Uterus (tissue), 4 donors: Measurements from ENCODE around the gene FMNL2. TPM values are rescaled to one million over a fixed set of nuclear protein-coding genes. Genes with fewer than 3 reads are reported as not detected.

Experiments used
- DNase-seq, 2 donors: peaks; one replicate each; pipeline ENCODE4 v3.0.0-alpha.2; 2019 to 2020
- H3K27ac ChIP-seq, 2 donors: fragments of 200-600 bp; sonication (generic); 1 replicate in 1 of 2; 2 replicates in 1 of 2; pipeline ENCODE4 v1.5.1; 2016 to 2018
- H3K27me3 ChIP-seq, 2 donors: fragments of 200-600 bp; sonication (generic); one replicate each; pipeline ENCODE4 v1.5.1; 2018 to 2019; ENCODE audit warnings: control low read depth in 1 of 2
- H3K36me3 ChIP-seq, 2 donors: fragments of 200-600 bp; sonication (generic); one replicate each; pipeline ENCODE4 v1.5.1; 2019; ENCODE audit warnings: control low read depth in 1 of 2
- H3K4me1 ChIP-seq, 2 donors: fragments of 200-600 bp; sonication (generic); one replicate each; pipeline ENCODE4 v1.5.1; 2018 to 2019; ENCODE audit warnings: control low read depth in 1 of 2
- H3K4me3 ChIP-seq, 2 donors: fragments of 200-600 bp; sonication (generic); 1 replicate in 1 of 2; 2 replicates in 1 of 2; pipeline ENCODE4 v1.5.1; 2018 to 2019; ENCODE audit warnings: mild to moderate bottlenecking in 1 of 2
- H3K9me3 ChIP-seq, 2 donors: fragments of 200-600 bp; sonication (generic); one replicate each; pipeline ENCODE4 v1.5.1; 2019; ENCODE audit warnings: control low read depth in 1 of 2
- POLR2A ChIP-seq, 2 donors: fragments of 450-650 bp; IDR thresholded peaks; one replicate each; pipeline ENCODE4 v1.6.1; 2016; ENCODE audit warnings: antibody characterized with exemption in 2 of 2, mild to moderate bottlenecking in 1 of 2, moderate library complexity in 1 of 2
- intact Hi-C: fragments of 100-400 bp; cut with DNase I; formaldehyde crosslinking; loops from one replicate; pipeline ENCODE4 v1.15.1; 2023; ENCODE audit warnings: low total_unique reads
- total RNA-seq, 4 donors: library from RNA; depleted of rRNA in 3 of 4; stranded (reverse); fragments of >200 nt in 3 of 4; gene quantifications; one replicate each; pipeline versions ENCODE4 v1.1.0 to v1.2.4, GENCODE V29; 2014 to 2023
- TF ChIP-seq, protein P1 (sequence below), 4 experiments: fragments of 200-600 bp in 2 of 4; fragments of 450-650 bp in 2 of 4; sonication (generic) in 2 of 4; IDR thresholded peaks; one replicate each; pipeline ENCODE4 v1.5.1; 2016 to 2019; ENCODE audit warnings: antibody characterized with exemption in 4 of 4, mild to moderate bottlenecking in 2 of 4, moderate library complexity in 1 of 4
- donor health status: DM: yes; HTN: yes; CAD: no.

FMNL2 gene
- total RNA-seq, 4 donors from 2014 or later, result 10.0 to 66.9 (median 33.4) TPM

DNA sequence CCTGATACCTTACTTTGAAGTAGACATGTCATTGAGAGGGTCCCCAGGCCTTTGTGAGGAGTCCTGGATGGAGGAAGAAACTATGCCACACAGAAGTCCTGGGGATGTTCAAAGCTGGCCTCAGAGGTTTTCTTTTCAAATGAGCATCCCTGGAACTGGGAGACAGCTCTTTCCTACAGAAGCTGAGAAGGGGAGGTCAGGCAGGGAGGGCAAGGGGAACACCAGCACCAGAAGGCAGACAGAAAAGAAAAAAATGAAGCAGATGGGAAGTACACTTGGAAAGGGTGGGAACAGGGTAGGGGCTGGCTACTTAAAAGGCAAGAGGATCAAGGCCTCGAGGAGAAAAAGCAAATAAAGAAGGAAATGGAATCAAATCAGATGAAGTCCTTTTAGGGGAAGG lies 120.0 kb downstream of the FMNL2 start:
- intact Hi-C loops, result no loop called here
- H3K27me3 ChIP-seq, result no peaks in the 10 kb centered on the region
- H3K4me3 ChIP-seq, result no peak overlapping the region
- TF ChIP-seq POLR2A (IDR thresholded peaks at IDR 0.05), result no peak
- TF ChIP-seq, protein P1, sequence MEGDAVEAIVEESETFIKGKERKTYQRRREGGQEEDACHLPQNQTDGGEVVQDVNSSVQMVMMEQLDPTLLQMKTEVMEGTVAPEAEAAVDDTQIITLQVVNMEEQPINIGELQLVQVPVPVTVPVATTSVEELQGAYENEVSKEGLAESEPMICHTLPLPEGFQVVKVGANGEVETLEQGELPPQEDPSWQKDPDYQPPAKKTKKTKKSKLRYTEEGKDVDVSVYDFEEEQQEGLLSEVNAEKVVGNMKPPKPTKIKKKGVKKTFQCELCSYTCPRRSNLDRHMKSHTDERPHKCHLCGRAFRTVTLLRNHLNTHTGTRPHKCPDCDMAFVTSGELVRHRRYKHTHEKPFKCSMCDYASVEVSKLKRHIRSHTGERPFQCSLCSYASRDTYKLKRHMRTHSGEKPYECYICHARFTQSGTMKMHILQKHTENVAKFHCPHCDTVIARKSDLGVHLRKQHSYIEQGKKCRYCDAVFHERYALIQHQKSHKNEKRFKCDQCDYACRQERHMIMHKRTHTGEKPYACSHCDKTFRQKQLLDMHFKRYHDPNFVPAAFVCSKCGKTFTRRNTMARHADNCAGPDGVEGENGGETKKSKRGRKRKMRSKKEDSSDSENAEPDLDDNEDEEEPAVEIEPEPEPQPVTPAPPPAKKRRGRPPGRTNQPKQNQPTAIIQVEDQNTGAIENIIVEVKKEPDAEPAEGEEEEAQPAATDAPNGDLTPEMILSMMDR (IDR thresholded peaks at IDR 0.05), result no peak
- H3K4me1 ChIP-seq, result no peaks in the 10 kb centered on the region
- H3K36me3 ChIP-seq, result no peaks in the 10 kb centered on the region
- DNase-seq, result no peak
- no peak overlapping the region for H3K27ac ChIP-seq
- no peaks in the 10 kb centered on the region for H3K9me3 ChIP-seq

DNA sequence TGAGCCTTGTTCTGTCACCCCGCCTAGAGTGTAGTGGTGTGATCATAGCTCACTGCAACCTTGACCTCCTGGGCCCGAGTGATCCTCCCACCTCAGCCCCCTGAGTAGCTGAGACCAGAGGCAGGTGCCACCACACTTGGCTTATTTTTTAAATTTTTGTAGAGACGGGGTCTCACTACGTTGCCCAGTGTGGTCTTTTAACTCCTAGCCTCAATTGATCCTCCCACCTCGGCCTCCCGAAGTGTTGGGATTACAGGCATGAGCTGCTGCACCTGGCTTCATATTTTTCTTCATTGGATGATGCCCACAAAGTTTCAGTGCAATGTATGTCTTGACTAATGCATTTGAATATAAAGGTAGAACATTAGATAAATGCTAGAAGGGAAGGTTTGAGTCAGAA lies 120.8 kb downstream of the FMNL2 start:
- TF ChIP-seq POLR2A (IDR thresholded peaks at IDR 0.05), result no peak
- TF ChIP-seq, protein P1 (IDR thresholded peaks at IDR 0.05), result no peak
- H3K36me3 ChIP-seq, result no peaks in the 10 kb centered on the region

DNA sequence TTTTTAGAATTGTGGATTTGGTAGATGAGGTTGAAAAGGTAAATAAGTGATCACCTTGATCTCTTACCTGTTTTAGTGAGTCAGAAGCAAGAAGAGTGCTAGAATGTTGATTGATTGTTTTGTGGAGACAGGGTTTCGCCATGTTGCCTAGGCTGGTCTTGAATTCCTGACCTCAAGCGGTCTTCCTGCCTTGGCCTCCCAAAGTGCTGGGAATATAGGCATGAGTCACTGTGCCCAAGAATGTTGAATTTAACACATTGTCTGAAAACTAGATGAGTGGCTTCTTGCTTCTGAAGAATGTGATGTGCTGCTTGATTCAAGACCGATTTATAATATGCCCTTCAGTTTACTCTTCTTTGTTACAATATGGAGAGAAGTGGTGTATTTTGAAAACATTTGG lies 121.3 kb downstream of the FMNL2 start:
- no peaks in the 10 kb centered on the region for H3K4me1 ChIP-seq
- H3K36me3 ChIP-seq, result no peaks in the 10 kb centered on the region
- DNase-seq, result no peak
- H3K27ac ChIP-seq, result no peak overlapping the region
- no peaks in the 10 kb centered on the region for H3K27me3 ChIP-seq
- H3K9me3 ChIP-seq, result no peaks in the 10 kb centered on the region
- intact Hi-C loops, result no loop called here
- H3K4me3 ChIP-seq, result no peak overlapping the region
- TF ChIP-seq, protein P1 (IDR thresholded peaks at IDR 0.05), result no peak
- no peak for TF ChIP-seq POLR2A (IDR thresholded peaks at IDR 0.05)

More for the DNA sequence above, 120.8 kb downstream of the FMNL2 start:
- H3K4me3 ChIP-seq, result no peak overlapping the region
- DNase-seq, result no peak
- H3K27me3 ChIP-seq, result no peaks in the 10 kb centered on the region
- intact Hi-C loops, result no loop called here
- H3K4me1 ChIP-seq, result no peaks in the 10 kb centered on the region
- no peaks in the 10 kb centered on the region for H3K9me3 ChIP-seq
- H3K27ac ChIP-seq, result no peak overlapping the region

DNA sequence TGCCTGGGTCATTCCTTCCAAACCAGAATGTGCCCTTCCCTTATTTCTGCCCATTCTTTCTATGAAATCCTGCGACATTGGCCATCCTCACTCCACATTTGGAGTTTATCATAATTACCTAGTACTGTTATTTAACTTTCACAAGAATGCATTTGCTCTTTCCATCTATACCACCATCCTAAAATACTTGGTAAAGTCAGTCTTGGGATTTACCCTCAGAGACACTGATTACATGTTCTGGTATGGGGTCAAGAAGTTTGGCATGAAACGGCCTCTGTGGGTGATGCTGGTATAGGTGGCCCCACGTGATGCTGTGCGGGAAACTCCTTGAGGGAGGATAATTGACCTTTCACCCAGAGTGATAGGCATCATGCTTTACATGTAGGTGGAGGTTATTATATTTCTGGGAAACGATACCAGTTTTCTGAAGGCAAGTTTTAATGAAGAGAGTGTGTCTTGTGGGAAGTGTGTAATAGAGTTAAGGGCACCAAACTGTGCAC lies 123.5 kb downstream of the FMNL2 start:
- Histone ChIP-seq H3K9me3 (no peaks in the 10 kb centered on the region), H3K27me3 (no peaks in the 10 kb centered on the region), H3K4me1 (no peaks in the 10 kb centered on the region), H3K4me3 (no peak overlapping the region), H3K27ac (no peak overlapping the region), H3K36me3 (no peaks in the 10 kb centered on the region)
- intact Hi-C loops, result no loop called here
- no peak for DNase-seq
- TF ChIP-seq POLR2A (IDR thresholded peaks at IDR 0.05), result no peak

DNA sequence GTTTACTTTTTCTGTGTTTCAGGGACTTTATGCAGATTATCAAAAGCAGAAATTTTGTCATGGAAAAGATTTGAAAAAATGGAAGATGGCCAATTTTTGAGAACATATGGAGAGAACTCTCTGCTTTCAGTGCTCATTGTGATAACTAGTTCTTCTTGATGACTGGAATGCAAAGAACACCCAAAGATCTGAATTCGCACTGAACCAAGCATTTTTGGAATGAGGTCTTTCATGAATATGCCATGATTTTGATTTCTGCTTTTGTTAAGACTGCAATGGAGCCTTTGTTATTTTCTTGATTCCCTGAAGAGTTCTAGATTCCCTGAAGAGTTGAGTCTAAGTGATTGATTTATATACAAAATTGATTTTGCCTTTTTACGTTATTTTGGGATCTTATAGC lies 124.1 kb downstream of the FMNL2 start:
- Histone ChIP-seq H3K4me1 (no peaks in the 10 kb centered on the region), H3K36me3 (no peaks in the 10 kb centered on the region), H3K9me3 (no peaks in the 10 kb centered on the region), H3K4me3 (no peak overlapping the region), H3K27ac (no peak overlapping the region), H3K27me3 (no peaks in the 10 kb centered on the region)
- no peak for DNase-seq
- intact Hi-C loops, result no loop called here
- TF ChIP-seq POLR2A (IDR thresholded peaks at IDR 0.05), result no peak
- TF ChIP-seq, protein P1 (IDR thresholded peaks at IDR 0.05), result no peak

DNA sequence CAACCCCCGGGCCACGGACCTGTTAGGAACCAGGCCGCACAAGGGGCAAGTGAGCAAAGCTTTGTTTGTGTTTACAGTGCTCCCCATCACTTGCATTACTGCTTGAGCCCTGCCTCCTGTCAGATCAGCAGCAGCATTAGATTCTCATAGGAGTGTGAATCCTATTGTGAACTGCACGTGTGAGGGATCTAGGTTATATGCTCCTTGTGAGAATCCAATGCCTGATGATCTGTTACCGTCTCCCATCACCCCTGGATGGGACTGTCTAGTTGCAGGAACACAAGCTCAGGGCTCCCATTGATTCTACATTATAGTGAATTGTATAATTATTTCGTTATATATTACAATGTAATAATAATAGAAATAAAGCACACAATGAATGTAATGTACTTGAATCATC lies 125.6 kb downstream of the FMNL2 start:
- TF ChIP-seq, protein P1 (IDR thresholded peaks at IDR 0.05), result no peak
- TF ChIP-seq POLR2A (IDR thresholded peaks at IDR 0.05), result no peak
- intact Hi-C loops, result no loop called here
- no peaks in the 10 kb centered on the region for H3K4me1 ChIP-seq

More for the DNA sequence above, 125.6 kb downstream of the FMNL2 start:
- Histone ChIP-seq H3K36me3 (no peaks in the 10 kb centered on the region), H3K27me3 (no peaks in the 10 kb centered on the region), H3K27ac (no peak overlapping the region), H3K4me3 (no peak overlapping the region), H3K9me3 (no peaks in the 10 kb centered on the region)
- DNase-seq, result no peak
